Measurements from ENCODE around the gene APOL3. TPM values are rescaled to one million over a fixed set of nuclear protein-coding genes. Genes with fewer than 3 reads are reported as not detected.
"Not testable (repeated sequence)": the region's sequence is repeated elsewhere in the genome, so short reads cannot be mapped to it uniquely, and the experiment has no call there.

Gene APOL3
- total RNA-seq, 2 experiments from 2014 or later = 35.0 to 37.8 TPM

GRCh38 chr22:36171941-36172340 lies 11.4 kb upstream of the APOL3 start:
- no peak overlapping the region for H3K4me3 Mint-ChIP-seq
- intact Hi-C loops (cut with micrococcal nuclease) = no loop called here
- H3K9me3 Mint-ChIP-seq = peaks cover 15% of the 10 kb centered on the region
- no peak overlapping the region for H3K27ac Mint-ChIP-seq
- peaks cover 5% of the 10 kb centered on the region for H3K4me1 Mint-ChIP-seq (ENCODE audit: low read depth)
- no peaks in the 10 kb centered on the region for H3K36me3 Mint-ChIP-seq (ENCODE audit: low read depth)
- DNase-seq = no peak
- H3K27me3 Mint-ChIP-seq (ENCODE audit: low read depth) = no peaks in the 10 kb centered on the region
- CTCF ChIA-PET = interaction anchor here (0.9 kb wide), 1 partner anchor 27 kb away, joined by 3 read pairs; no protein-coding TSS in a partner anchor

- H3K4me3 Mint-ChIP-seq = no peak overlapping the region
- peaks cover 39% of the 10 kb centered on the region for H3K4me1 Mint-ChIP-seq (ENCODE audit: low read depth)
- intact Hi-C loops (cut with micrococcal nuclease) = no loop called here
- H3K9me3 Mint-ChIP-seq = peaks cover 14% of the 10 kb centered on the region
- no peak overlapping the region for H3K27ac Mint-ChIP-seq
- no peaks in the 10 kb centered on the region for H3K27me3 Mint-ChIP-seq (ENCODE audit: low read depth)
- no peaks in the 10 kb centered on the region for H3K36me3 Mint-ChIP-seq (ENCODE audit: low read depth)
- no peak for DNase-seq
- CTCF ChIA-PET = interaction anchor here (1.0 kb wide), 1 partner anchor 9 kb away, joined by 3 read pairs; no protein-coding TSS in a partner anchor
These were observed 6.1 kb upstream of the APOL3 start for GRCh38 chr22:36166518-36167220.

- no peaks in the 10 kb centered on the region for H3K27me3 Mint-ChIP-seq (ENCODE audit: low read depth)
- peaks cover 14% of the 10 kb centered on the region for H3K9me3 Mint-ChIP-seq
- intact Hi-C loops (cut with micrococcal nuclease) = no loop called here
- CTCF ChIA-PET = interaction anchor here (1.0 kb wide), 1 partner anchor 10 kb away, joined by 3 read pairs; no protein-coding TSS in a partner anchor
- H3K4me1 Mint-ChIP-seq (ENCODE audit: low read depth) = peaks cover 45% of the 10 kb centered on the region
- H3K4me3 Mint-ChIP-seq = no peak overlapping the region
- H3K27ac Mint-ChIP-seq = no peak overlapping the region
- H3K36me3 Mint-ChIP-seq (ENCODE audit: low read depth) = no peaks in the 10 kb centered on the region
- no peak for DNase-seq
These were observed 5.5 kb upstream of the APOL3 start for GRCh38 chr22:36166086-36166485.

- no peak overlapping the region for H3K27ac Mint-ChIP-seq
- CTCF ChIA-PET = interaction anchor here (1.0 kb wide), 1 partner anchor 41 kb away, joined by 4 read pairs; no protein-coding TSS in a partner anchor
- H3K27me3 Mint-ChIP-seq (ENCODE audit: low read depth) = no peaks in the 10 kb centered on the region
- H3K9me3 Mint-ChIP-seq = peaks cover 14% of the 10 kb centered on the region
- intact Hi-C loops (cut with micrococcal nuclease) = no loop called here
- H3K36me3 Mint-ChIP-seq (ENCODE audit: low read depth) = no peaks in the 10 kb centered on the region
- H3K4me1 Mint-ChIP-seq (ENCODE audit: low read depth) = peaks cover 54% of the 10 kb centered on the region
- H3K4me3 Mint-ChIP-seq = no peak overlapping the region
- no peak for DNase-seq
These were observed 4.6 kb upstream of the APOL3 start for GRCh38 chr22:36165141-36165540.

- Mint-ChIP-seq H3K27ac (no peak overlapping the region), H3K36me3 (ENCODE audit: low read depth) (no peaks in the 10 kb centered on the region), H3K4me1 (ENCODE audit: low read depth) (peaks cover 56% of the 10 kb centered on the region), H3K27me3 (ENCODE audit: low read depth) (no peaks in the 10 kb centered on the region), H3K4me3 (no peak overlapping the region), H3K9me3 (peaks cover 14% of the 10 kb centered on the region)
- intact Hi-C loops (cut with micrococcal nuclease) = no loop called here
- CTCF ChIA-PET = interaction anchor here (1.0 to 6.6 kb wide), 3 partner anchors 15 to 40 kb away, joined by 4 to 49 read pairs (median 6); no protein-coding TSS in a partner anchor
- DNase-seq = no peak
These were observed 4.1 kb upstream of the APOL3 start for GRCh38 chr22:36164621-36165020.

GRCh38 chr22:36163497-36163896 lies 2.9 kb upstream of the APOL3 start:
- H3K9me3 Mint-ChIP-seq = peaks cover 6% of the 10 kb centered on the region
- no peaks in the 10 kb centered on the region for H3K27me3 Mint-ChIP-seq (ENCODE audit: low read depth)
- CTCF ChIA-PET = interaction anchor here (0.6 to 6.6 kb wide), 4 partner anchors 12 to 51 kb away, joined by 4 to 49 read pairs (median 6); no protein-coding TSS in a partner anchor
- no peak for DNase-seq
- no peak overlapping the region for H3K4me3 Mint-ChIP-seq
- H3K36me3 Mint-ChIP-seq (ENCODE audit: low read depth) = no peaks in the 10 kb centered on the region
- no peak overlapping the region for H3K27ac Mint-ChIP-seq
- H3K4me1 Mint-ChIP-seq (ENCODE audit: low read depth) = peaks cover 68% of the 10 kb centered on the region
- intact Hi-C loops (cut with micrococcal nuclease) = no loop called here

- H3K27me3 Mint-ChIP-seq (ENCODE audit: low read depth) = no peaks in the 10 kb centered on the region
- no peak for DNase-seq
- intact Hi-C loops (cut with micrococcal nuclease) = no loop called here
These were observed 1.8 kb upstream of the APOL3 start for GRCh38 chr22:36162127-36163034.

GRCh38 chr22:36161793-36162126 lies 1.2 kb upstream of the APOL3 start:
- H3K27me3 Mint-ChIP-seq (ENCODE audit: low read depth); H3K9me3 Mint-ChIP-seq; H3K4me3 Mint-ChIP-seq; H3K36me3 Mint-ChIP-seq (ENCODE audit: low read depth); intact Hi-C loops (cut with micrococcal nuclease); DNase-seq: not testable (repeated sequence)
- CTCF ChIA-PET = interaction anchor here (1.4 to 6.6 kb wide), 3 partner anchors 10 to 96 kb away, joined by 5 to 49 read pairs (median 6); no protein-coding TSS in a partner anchor
- Mint-ChIP-seq H3K27ac (peak overlapping the region; percentile 4), H3K4me1 (ENCODE audit: low read depth) (peaks cover 76% of the 10 kb centered on the region)

More at GRCh38 chr22:36162127-36163034, 1.8 kb upstream of the APOL3 start:
- CTCF ChIA-PET = interaction anchor here (1.4 to 6.6 kb wide), 4 partner anchors 10 to 96 kb away, joined by 5 to 49 read pairs (median 6); no protein-coding TSS in a partner anchor
- Mint-ChIP-seq H3K9me3 (no peaks in the 10 kb centered on the region), H3K4me1 (ENCODE audit: low read depth) (peaks cover 75% of the 10 kb centered on the region), H3K4me3 (no peak overlapping the region), H3K27ac (peak overlapping the region; percentile 4), H3K36me3 (ENCODE audit: low read depth) (peaks cover under 1% of the 10 kb centered on the region)

- DNase-seq = peak; percentile 92
- Mint-ChIP-seq H3K36me3 (ENCODE audit: low read depth) (peaks cover 23% of the 10 kb centered on the region), H3K9me3 (no peaks in the 10 kb centered on the region), H3K4me3 (peak overlapping the region; percentile 92), H3K27ac (peak overlapping the region; percentile 99), H3K27me3 (ENCODE audit: low read depth) (no peaks in the 10 kb centered on the region), H3K4me1 (ENCODE audit: low read depth) (peaks cover 88% of the 10 kb centered on the region)
- intact Hi-C loops (cut with micrococcal nuclease) = loop anchor here (5.0 to 10.0 kb wide), 3 partner anchors 81 to 509 kb away; partner anchors contain the start of genes APOL2, APOL6 and TXN2
- CTCF ChIA-PET = interaction anchor here (0.7 to 2.1 kb wide), 5 partner anchors 13 to 24 kb away, joined by 3 to 6 read pairs (median 5); no protein-coding TSS in a partner anchor
These were observed 3.8 kb downstream of the APOL3 start for GRCh38 chr22:36156515-36157419.

GRCh38 chr22:36156119-36156514 lies 4.4 kb downstream of the APOL3 start:
- Mint-ChIP-seq H3K27me3 (ENCODE audit: low read depth) (no peaks in the 10 kb centered on the region), H3K4me3 (peak overlapping the region; percentile 92), H3K36me3 (ENCODE audit: low read depth) (peaks cover 24% of the 10 kb centered on the region), H3K27ac (peak overlapping the region; percentile 99), H3K4me1 (ENCODE audit: low read depth) (peaks cover 88% of the 10 kb centered on the region), H3K9me3 (no peaks in the 10 kb centered on the region)
- intact Hi-C loops (cut with micrococcal nuclease) = loop anchor here (5.0 to 10.0 kb wide), 3 partner anchors 81 to 509 kb away; partner anchors contain the start of genes APOL2, APOL6 and TXN2
- no peak for DNase-seq
- CTCF ChIA-PET = interaction anchor here (0.6 to 2.1 kb wide), 7 partner anchors 13 to 228 kb away, joined by 4 to 5 read pairs (median 5); no protein-coding TSS in a partner anchor

- DNase-seq = no peak
- H3K4me3 Mint-ChIP-seq = peak overlapping the region; percentile 92
- CTCF ChIA-PET = interaction anchor here (0.6 to 2.1 kb wide), 6 partner anchors 12 to 229 kb away, joined by 4 to 5 read pairs (median 5); no protein-coding TSS in a partner anchor
- H3K9me3 Mint-ChIP-seq = no peaks in the 10 kb centered on the region
- H3K27ac Mint-ChIP-seq = peak overlapping the region; percentile 99
- H3K4me1 Mint-ChIP-seq (ENCODE audit: low read depth) = peaks cover 88% of the 10 kb centered on the region
- peaks cover 24% of the 10 kb centered on the region for H3K36me3 Mint-ChIP-seq (ENCODE audit: low read depth)
- intact Hi-C loops (cut with micrococcal nuclease) = loop anchor here (5.0 to 10.0 kb wide), 3 partner anchors 82 to 508 kb away; partner anchors contain the start of genes APOL2, APOL6 and TXN2
- no peaks in the 10 kb centered on the region for H3K27me3 Mint-ChIP-seq (ENCODE audit: low read depth)
These were observed 4.9 kb downstream of the APOL3 start for GRCh38 chr22:36155702-36156101.
